Left lung (tissue), 10 donors: ENCODE data around the gene ODF2L. TPM values are rescaled to one million over a fixed set of nuclear protein-coding genes. Genes with fewer than 3 reads are reported as not detected.

Source experiments
- ATAC-seq: fragments of 200-7000 bp; cut with Tn5 transposase; one replicate; pipeline ENCODE4 v1.9.1; 2020; ENCODE audit warnings: moderate library complexity
- DNase-seq, 4 donors: peaks; one replicate each; pipeline ENCODE4 v3.0.0-alpha.2; 2013 to 2020
- H3K27ac ChIP-seq, 2 donors: fragments of 200-600 bp; sonication (generic) in 1 of 2; one replicate each; pipeline versions ENCODE4 v1.5.0 to v1.8.0; 2020 to 2021
- H3K27me3 ChIP-seq, 2 donors: fragments of 200-600 bp; sonication (generic) in 1 of 2; one replicate each; pipeline versions ENCODE4 v1.5.0 to v1.8.0; 2020 to 2021
- H3K36me3 ChIP-seq, 2 donors: fragments of 200-600 bp; sonication (generic) in 1 of 2; one replicate each; pipeline versions ENCODE4 v1.5.0 to v1.8.0; 2020 to 2021
- H3K4me1 ChIP-seq, 2 donors: fragments of 200-600 bp; one replicate each; pipeline ENCODE4 v1.8.0; 2021
- H3K4me3 ChIP-seq, 2 donors: fragments of 200-600 bp; sonication (generic) in 1 of 2; one replicate each; pipeline versions ENCODE4 v1.5.0 to v1.8.0; 2020 to 2021; ENCODE audit warnings: mild to moderate bottlenecking in 1 of 2
- H3K9me3 ChIP-seq, 2 donors: fragments of 200-600 bp; sonication (generic) in 1 of 2; one replicate each; pipeline versions ENCODE4 v1.5.0 to v1.8.0; 2020 to 2021
- CTCF ChIP-seq, 2 donors: fragments of 200-600 bp; sonication (generic) in 1 of 2; IDR thresholded peaks; one replicate each; pipeline versions ENCODE4 v1.5.0 to v1.8.0; 2021; ENCODE audit warnings: antibody characterized with exemption in 2 of 2
- intact Hi-C, 2 donors: fragments of 100-400 bp; cut with DNase I; formaldehyde crosslinking; loops; one replicate each; pipeline versions ENCODE4 v1.11.2 to v1.14.2; 2022
- polyA plus RNA-seq, 6 donors: library from polyadenylated mRNA; unstranded; fragments of 120-200 nt; gene quantifications; one replicate each; pipeline ENCODE4 v1.2.1, GENCODE V29; 2013; ENCODE audit not compliant: insufficient read length in 6 of 6
- total RNA-seq, 2 donors: library from RNA; stranded (reverse); fragmentation: NEBNext Ultra II Directional; extraction: Animal tissue kit (Norgen Biotek cat#: 25700); gene quantifications; one replicate each; pipeline ENCODE4 v1.2.1, GENCODE V29; 2021
- donor health status: DM: no; HTN: yes; CAD: no.
- donor health status: DM: no; HTN: no; CAD: no.

Gene ODF2L
- total and polyA plus RNA-seq, 8 donors = 37.9 to 141 (median 109) TPM

DNA sequence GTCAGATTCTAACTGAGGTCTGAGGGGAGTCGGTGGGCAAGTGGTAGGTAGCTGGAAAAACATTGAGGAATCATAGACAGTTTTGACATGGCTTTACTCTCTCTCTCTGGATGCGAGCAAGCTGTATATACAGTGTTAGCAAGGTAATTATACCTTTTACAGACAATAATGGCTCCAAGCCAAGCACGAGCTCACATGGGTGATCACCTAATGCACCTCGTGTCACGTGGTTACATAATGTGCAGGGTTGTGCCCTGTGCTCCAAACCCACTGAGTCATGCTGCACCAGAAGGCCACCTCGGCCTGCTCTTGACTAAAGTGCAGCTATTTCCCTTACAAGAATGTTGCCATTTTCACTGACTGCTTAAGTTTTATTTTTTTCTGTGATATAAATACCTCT lies 20.2 kb upstream of the ODF2L start:
- no peaks in the 10 kb centered on the region for H3K4me1 ChIP-seq
- no peak overlapping the region for H3K27ac ChIP-seq
- H3K27me3 ChIP-seq = no peaks in the 10 kb centered on the region
- ATAC-seq = no peak
- H3K9me3 ChIP-seq = no peaks in the 10 kb centered on the region
- H3K36me3 ChIP-seq = no peaks in the 10 kb centered on the region
- no peak for DNase-seq
- H3K4me3 ChIP-seq = no peak overlapping the region
- TF ChIP-seq CTCF (IDR thresholded peaks at IDR 0.05) = no peak
- intact Hi-C loops = no loop called here

DNA sequence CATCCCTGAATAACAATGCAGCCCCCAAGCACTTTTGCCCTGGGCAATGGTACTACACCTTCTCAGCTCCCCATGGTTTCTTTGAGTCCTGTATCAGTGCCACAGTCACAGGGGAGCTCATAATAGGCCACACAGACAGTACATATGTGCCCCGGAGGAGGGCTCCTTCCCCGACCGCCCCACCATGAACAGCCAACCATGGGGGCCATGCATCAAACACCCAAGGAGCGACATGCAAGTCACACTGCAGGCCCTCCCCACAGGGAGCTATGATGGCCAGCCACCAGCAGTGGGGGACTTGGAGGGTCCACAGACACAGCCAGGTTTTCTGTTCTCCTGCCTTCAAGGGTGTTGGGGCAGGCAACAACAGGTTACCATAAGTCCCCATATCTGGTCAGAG lies 14.8 kb upstream of the ODF2L start:
- no peak for ATAC-seq
- peak in 1 of 4 donors; percentile 57 for DNase-seq
- H3K27me3 ChIP-seq = no peaks in the 10 kb centered on the region
- H3K36me3 ChIP-seq = no peaks in the 10 kb centered on the region
- intact Hi-C loops = no loop called here
- H3K27ac ChIP-seq = no peak overlapping the region
- no peak overlapping the region for H3K4me3 ChIP-seq
- TF ChIP-seq CTCF (IDR thresholded peaks at IDR 0.05) = no peak
- no peaks in the 10 kb centered on the region for H3K4me1 ChIP-seq
- H3K9me3 ChIP-seq = no peaks in the 10 kb centered on the region

GRCh38 chr1:86409416-86410021 lies 13.4 kb upstream of the ODF2L start:
- no peak for TF ChIP-seq CTCF (IDR thresholded peaks at IDR 0.05)
- Histone ChIP-seq H3K27ac (no peak overlapping the region), H3K4me3 (no peak overlapping the region), H3K27me3 (no peaks in the 10 kb centered on the region), H3K36me3 (no peaks in the 10 kb centered on the region), H3K9me3 (no peaks in the 10 kb centered on the region), H3K4me1 (no peaks in the 10 kb centered on the region)
- DNase-seq (peak in 2 of 4 donors; percentile 74 to 82), ATAC-seq (peak; percentile 93)
- intact Hi-C loops = no loop called here

GRCh38 chr1:86396498-86396890 lies 371 bp upstream of the ODF2L start:
- no peaks in the 10 kb centered on the region for H3K9me3 ChIP-seq
- peak; percentile 5 for ATAC-seq
- no peak for DNase-seq
- no peak for TF ChIP-seq CTCF (IDR thresholded peaks at IDR 0.05)
- peak overlapping the region; percentile 83 to 91 for H3K4me3 ChIP-seq
- H3K27me3 ChIP-seq = no peaks in the 10 kb centered on the region
- H3K4me1 ChIP-seq = peaks cover 3 to 30% of the 10 kb centered on the region in 2 donors
- intact Hi-C loops = no loop called here
- peak overlapping the region; percentile 77 to 86 for H3K27ac ChIP-seq
- no peaks in the 10 kb centered on the region for H3K36me3 ChIP-seq

- TF ChIP-seq CTCF (IDR thresholded peaks at IDR 0.05) = no peak
- ATAC-seq (no peak), DNase-seq (no peak)
- peak overlapping the region in 1 of 2 donors; percentile 21 for H3K27ac ChIP-seq
- intact Hi-C loops = no loop called here
- H3K4me3 ChIP-seq = peak overlapping the region in 1 of 2 donors; percentile 83
- peaks cover 3 to 30% of the 10 kb centered on the region in 2 donors for H3K4me1 ChIP-seq
- H3K9me3 ChIP-seq = no peaks in the 10 kb centered on the region
- no peaks in the 10 kb centered on the region for H3K27me3 ChIP-seq
- no peaks in the 10 kb centered on the region for H3K36me3 ChIP-seq
Measured at GRCh38 chr1:86394416-86394815, 1.7 kb downstream of the ODF2L start.
